Measurements from ENCODE around the gene LEKR1. TPM values are rescaled to one million over a fixed set of nuclear protein-coding genes. Genes with fewer than 3 reads are reported as not detected.
"Not testable (repeated sequence)": the region's sequence is repeated elsewhere in the genome, so short reads cannot be mapped to it uniquely, and the experiment has no call there.

Gene LEKR1
- total and polyA plus RNA-seq, 2 experiments from 2014 or later: 0.77 to 0.91 TPM

GRCh38 chr3:156797368-156797767, 28.8 kb upstream of the LEKR1 start:
- Histone ChIP-seq H3K27me3 (no peaks in the 10 kb centered on the region), H3K4me1 (ENCODE audit: low read depth) (no peaks in the 10 kb centered on the region), H3K36me3 (no peaks in the 10 kb centered on the region), H3K27ac (no peak overlapping the region), H3K9me3 (ENCODE audit: low read depth) (no peaks in the 10 kb centered on the region), H3K4me3 (no peak overlapping the region)
- no peak for DNase-seq (ENCODE audit: low read depth in 1 of 2, low spot score in 1 of 2)
- TF ChIP-seq, protein P1, sequence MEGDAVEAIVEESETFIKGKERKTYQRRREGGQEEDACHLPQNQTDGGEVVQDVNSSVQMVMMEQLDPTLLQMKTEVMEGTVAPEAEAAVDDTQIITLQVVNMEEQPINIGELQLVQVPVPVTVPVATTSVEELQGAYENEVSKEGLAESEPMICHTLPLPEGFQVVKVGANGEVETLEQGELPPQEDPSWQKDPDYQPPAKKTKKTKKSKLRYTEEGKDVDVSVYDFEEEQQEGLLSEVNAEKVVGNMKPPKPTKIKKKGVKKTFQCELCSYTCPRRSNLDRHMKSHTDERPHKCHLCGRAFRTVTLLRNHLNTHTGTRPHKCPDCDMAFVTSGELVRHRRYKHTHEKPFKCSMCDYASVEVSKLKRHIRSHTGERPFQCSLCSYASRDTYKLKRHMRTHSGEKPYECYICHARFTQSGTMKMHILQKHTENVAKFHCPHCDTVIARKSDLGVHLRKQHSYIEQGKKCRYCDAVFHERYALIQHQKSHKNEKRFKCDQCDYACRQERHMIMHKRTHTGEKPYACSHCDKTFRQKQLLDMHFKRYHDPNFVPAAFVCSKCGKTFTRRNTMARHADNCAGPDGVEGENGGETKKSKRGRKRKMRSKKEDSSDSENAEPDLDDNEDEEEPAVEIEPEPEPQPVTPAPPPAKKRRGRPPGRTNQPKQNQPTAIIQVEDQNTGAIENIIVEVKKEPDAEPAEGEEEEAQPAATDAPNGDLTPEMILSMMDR (IDR thresholded peaks at IDR 0.05; ENCODE audit: low read depth, low read length): no peak

GRCh38 chr3:156800287-156800686, 25.9 kb upstream of the LEKR1 start:
- H3K27me3 ChIP-seq; H3K4me1 ChIP-seq (ENCODE audit: low read depth); H3K9me3 ChIP-seq (ENCODE audit: low read depth); H3K27ac ChIP-seq; H3K36me3 ChIP-seq; DNase-seq (ENCODE audit: low read depth in 1 of 2, low spot score in 1 of 2); H3K4me3 ChIP-seq: not testable (repeated sequence)

DNA sequence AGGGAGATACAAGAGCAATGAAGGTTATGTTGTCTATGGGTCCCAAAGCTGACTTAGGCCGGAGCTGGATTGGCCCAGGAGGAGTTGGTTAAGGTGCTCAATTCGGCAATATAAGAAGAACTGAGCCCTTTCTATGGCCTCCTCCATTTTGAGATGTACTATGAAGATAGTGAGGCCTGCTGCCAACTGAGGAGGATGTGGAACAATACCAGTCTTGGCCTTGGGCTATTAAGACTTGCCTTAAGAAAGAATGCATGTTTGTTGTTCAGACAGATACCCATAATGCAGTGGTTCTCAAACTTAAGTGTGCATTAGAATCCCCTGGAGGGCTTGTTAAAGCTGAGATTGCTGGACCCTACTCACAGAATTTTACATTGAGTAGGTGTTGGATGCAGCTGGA, 24.4 kb upstream of the LEKR1 start:
- no peaks in the 10 kb centered on the region for H3K4me1 ChIP-seq (ENCODE audit: low read depth)

DNA sequence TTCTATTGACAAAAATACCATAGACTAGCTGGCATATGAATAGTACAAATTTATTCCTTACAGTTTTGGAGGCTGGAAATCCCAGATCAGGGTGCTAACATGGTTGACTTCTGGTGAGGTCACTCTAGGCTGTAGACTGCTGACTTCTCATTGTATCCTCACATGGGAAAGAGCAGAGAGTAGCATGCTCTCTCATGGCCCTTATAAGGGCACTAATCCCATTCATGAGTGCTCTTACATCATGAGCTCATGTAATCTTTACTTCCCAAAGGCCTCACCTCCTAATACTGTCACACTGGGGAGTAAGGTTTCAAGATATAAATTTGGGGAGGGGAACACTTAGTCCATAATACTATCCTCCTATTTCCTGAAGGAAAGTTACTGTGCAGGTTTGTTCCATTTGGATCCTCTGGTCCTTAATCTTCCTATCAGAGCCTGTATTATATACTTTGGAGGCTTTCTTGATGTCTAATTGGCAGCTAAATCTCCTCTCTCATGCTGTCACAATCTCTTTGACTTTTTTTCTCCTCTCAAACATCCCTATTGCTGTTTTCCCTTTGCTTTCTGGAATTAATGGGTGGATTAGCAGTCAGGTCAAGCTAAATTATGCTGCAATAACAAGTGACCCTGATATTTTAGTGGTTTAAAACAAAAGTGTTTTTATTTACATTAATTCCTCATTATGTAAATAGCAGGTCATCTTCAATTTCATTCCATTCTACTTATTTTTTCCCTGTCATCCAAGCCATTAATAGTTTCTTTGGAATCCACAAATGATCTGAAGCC, 23.1 kb upstream of the LEKR1 start:
- no peaks in the 10 kb centered on the region for H3K36me3 ChIP-seq
- H3K27ac ChIP-seq: no peak overlapping the region
- no peaks in the 10 kb centered on the region for H3K27me3 ChIP-seq
- no peaks in the 10 kb centered on the region for H3K4me1 ChIP-seq (ENCODE audit: low read depth)
- no peaks in the 10 kb centered on the region for H3K9me3 ChIP-seq (ENCODE audit: low read depth)
- no peak overlapping the region for H3K4me3 ChIP-seq
- TF ChIP-seq, protein P1 (IDR thresholded peaks at IDR 0.05; ENCODE audit: low read depth, low read length): no peak
- no peak for DNase-seq (ENCODE audit: low read depth in 1 of 2, low spot score in 1 of 2)

More for the DNA sequence above, 24.4 kb upstream of the LEKR1 start:
- Histone ChIP-seq H3K9me3 (ENCODE audit: low read depth) (no peaks in the 10 kb centered on the region), H3K27me3 (no peaks in the 10 kb centered on the region), H3K4me3 (no peak overlapping the region), H3K36me3 (no peaks in the 10 kb centered on the region), H3K27ac (no peak overlapping the region)
- TF ChIP-seq, protein P1 (IDR thresholded peaks at IDR 0.05; ENCODE audit: low read depth, low read length): no peak
- DNase-seq (ENCODE audit: low read depth in 1 of 2, low spot score in 1 of 2): no peak

- Histone ChIP-seq H3K4me3 (no peak overlapping the region), H3K9me3 (ENCODE audit: low read depth) (no peaks in the 10 kb centered on the region), H3K27ac (no peak overlapping the region), H3K36me3 (no peaks in the 10 kb centered on the region), H3K4me1 (ENCODE audit: low read depth) (no peaks in the 10 kb centered on the region), H3K27me3 (no peaks in the 10 kb centered on the region)
- DNase-seq (ENCODE audit: low read depth in 1 of 2, low spot score in 1 of 2): no peak
- TF ChIP-seq, protein P1 (IDR thresholded peaks at IDR 0.05; ENCODE audit: low read depth, low read length): no peak
Observed at GRCh38 chr3:156803952-156804741, 22.0 kb upstream of the LEKR1 start.

DNA sequence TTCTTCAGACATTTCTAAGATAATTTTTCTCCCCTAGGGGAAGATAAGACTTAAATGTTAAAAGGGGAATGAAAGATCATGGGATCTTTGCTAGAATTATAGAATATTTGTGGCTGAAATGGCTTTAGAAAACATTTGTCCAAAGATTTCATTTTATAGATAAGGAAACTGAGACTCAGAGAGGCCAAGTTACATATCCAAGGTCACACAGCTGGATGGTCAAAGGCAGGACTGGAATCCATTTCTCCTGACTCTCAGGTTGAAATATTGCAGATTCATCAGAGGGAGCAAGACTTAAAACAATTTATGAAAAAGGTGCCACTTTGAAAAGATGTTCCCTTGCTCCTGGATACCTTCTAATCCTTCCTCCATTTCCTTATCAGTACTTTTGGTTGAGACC, 19.5 kb upstream of the LEKR1 start:
- peaks cover 6% of the 10 kb centered on the region for H3K4me1 ChIP-seq (ENCODE audit: low read depth)
- TF ChIP-seq, protein P1 (IDR thresholded peaks at IDR 0.05; ENCODE audit: low read depth, low read length): no peak
- DNase-seq (ENCODE audit: low read depth in 1 of 2, low spot score in 1 of 2): no peak
- no peaks in the 10 kb centered on the region for H3K9me3 ChIP-seq (ENCODE audit: low read depth)
- H3K36me3 ChIP-seq: no peaks in the 10 kb centered on the region
- H3K27me3 ChIP-seq: no peaks in the 10 kb centered on the region
- no peak overlapping the region for H3K27ac ChIP-seq
- no peak overlapping the region for H3K4me3 ChIP-seq

Data from cardiac muscle cell (in vitro differentiated cells and primary cell).